ENCODE data around the gene CUX1.

DNA sequence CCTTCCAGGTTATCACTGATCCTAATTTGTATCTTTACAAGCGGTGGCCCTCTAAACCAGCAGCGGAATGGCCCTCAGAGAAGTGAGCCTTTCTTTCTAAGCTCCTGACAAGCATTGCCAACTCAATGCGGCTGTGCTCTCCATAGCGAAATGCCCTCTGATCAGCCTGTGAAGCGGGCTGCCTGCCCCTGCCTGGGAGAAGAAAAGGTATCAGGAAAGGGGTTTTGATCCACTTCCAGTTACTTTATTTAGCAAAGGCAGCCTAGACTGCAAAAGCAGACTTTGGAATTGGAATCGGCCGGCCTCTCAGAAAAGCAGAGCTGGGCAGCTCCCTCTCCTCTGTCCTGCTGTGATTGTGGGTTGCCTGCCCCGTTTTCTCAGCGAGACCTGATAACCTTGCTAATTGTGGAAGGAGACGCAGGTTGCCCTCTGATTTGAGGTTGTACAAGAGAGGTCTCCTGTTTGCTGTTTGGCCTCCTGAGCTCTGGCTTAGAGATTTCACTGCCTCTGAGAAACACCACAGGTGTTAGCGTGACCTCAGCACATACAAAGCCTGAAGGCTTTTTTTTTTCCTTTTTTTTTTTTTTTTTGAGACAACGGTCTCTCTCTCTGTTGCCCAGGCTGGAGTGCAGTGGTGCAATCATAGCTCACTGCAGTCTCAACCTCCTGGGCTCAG, 415.3 kb downstream of the CUX1 start:
- TF ChIP-seq CTCF (IDR thresholded peaks at IDR 0.05) (no peak), POLR2A (IDR thresholded peaks at IDR 0.05) (no peak)

Measured in lower leg skin (tissue), 3 donors.